ENCODE measurements around the gene WDFY3.

The WDFY3 gene

DNA sequence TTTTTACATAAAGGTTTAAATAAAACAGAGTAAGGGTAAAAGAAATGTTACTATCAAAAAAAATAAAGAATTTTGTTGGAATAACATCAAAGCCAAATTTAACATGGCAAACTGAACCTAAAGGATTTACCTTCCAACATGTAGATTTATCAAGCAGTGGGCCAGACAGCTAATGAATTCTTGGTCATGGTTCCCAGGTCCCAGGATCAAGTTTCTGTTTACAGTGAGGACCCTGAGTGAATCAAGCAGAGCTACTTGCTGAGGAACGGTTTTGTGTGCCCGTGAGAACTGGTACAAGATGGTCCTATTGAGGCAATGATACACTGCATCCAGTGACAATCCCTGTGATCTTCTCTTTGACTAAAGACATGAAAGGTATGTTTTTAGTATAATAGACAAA is 226.4 kb downstream of the WDFY3 start:
- Histone ChIP-seq H3K9ac (no peak overlapping the region), H3K4me1 (no peaks in the 10 kb centered on the region), H2AFZ (no peak overlapping the region), H3K4me3 (ENCODE audit: low read depth, low read length) (no peak overlapping the region), H3K27me3 (ENCODE audit: control insufficient read depth, insufficient read depth, low read length) (no peaks in the 10 kb centered on the region), H3K4me2 (ENCODE audit: low read length) (no peak overlapping the region), H3K9me3 (ENCODE audit: control insufficient read depth, low read length) (no peaks in the 10 kb centered on the region), H3K79me2 (no peaks in the 10 kb centered on the region), H3K36me3 (ENCODE audit: control insufficient read depth, insufficient read depth, low read length) (no peaks in the 10 kb centered on the region), H3K27ac (no peak overlapping the region)
- no peak for TF ChIP-seq CTCF (IDR thresholded peaks at IDR 0.05)

DNA sequence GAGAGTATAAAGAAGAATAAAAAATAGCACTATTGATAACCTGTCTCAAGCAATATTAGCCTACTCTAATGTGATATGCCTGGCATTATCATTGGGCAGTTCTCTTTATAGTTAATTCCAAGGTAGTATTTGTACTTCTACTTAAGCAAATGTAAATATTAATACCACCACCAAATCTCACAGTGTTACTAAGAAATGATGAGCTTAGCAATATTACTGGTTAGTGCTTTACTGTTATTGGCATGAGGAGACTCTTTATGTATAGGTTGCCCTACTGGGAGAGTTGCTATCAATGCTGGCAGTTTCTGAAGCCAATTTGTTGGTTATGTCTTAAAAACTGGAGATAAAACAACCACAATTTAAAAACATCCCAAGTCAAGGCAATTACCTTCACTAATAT is 227.9 kb downstream of the WDFY3 start:
- Histone ChIP-seq H3K27ac (no peak overlapping the region), H3K4me2 (ENCODE audit: low read length) (no peak overlapping the region), H3K9ac (no peak overlapping the region), H3K9me3 (ENCODE audit: control insufficient read depth, low read length) (no peaks in the 10 kb centered on the region), H3K4me3 (ENCODE audit: low read depth, low read length) (no peak overlapping the region), H3K4me1 (no peaks in the 10 kb centered on the region), H3K79me2 (no peaks in the 10 kb centered on the region), H3K27me3 (ENCODE audit: control insufficient read depth, insufficient read depth, low read length) (no peaks in the 10 kb centered on the region), H3K36me3 (ENCODE audit: control insufficient read depth, insufficient read depth, low read length) (no peaks in the 10 kb centered on the region), H2AFZ (no peak overlapping the region)
- TF ChIP-seq CTCF (IDR thresholded peaks at IDR 0.05), result no peak

DNA sequence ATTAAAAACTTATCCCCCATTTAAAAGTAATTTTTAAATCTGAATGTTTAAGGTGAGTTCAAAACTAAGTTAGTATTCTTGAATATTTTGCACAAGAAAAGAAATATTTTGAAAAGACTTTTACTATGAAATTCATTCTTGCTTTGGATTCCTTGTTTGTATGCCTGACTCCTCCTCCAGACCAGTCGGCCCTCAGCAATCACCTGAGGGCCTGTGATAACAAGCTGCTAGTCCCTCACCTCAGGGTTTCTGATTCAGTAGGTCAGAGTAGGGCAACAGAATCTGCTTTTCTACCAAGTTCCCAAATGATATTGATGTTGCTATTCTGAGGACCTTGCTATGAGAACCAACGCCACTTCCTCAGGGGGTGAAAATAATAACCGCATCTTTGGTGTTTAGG is 228.8 kb downstream of the WDFY3 start:
- Histone ChIP-seq H3K27ac (no peak overlapping the region), H3K9ac (no peak overlapping the region), H3K36me3 (ENCODE audit: control insufficient read depth, insufficient read depth, low read length) (no peaks in the 10 kb centered on the region), H3K4me1 (no peaks in the 10 kb centered on the region), H3K4me3 (ENCODE audit: low read depth, low read length) (no peak overlapping the region), H3K79me2 (no peaks in the 10 kb centered on the region), H3K4me2 (ENCODE audit: low read length) (no peak overlapping the region), H2AFZ (no peak overlapping the region), H3K27me3 (ENCODE audit: control insufficient read depth, insufficient read depth, low read length) (no peaks in the 10 kb centered on the region), H3K9me3 (ENCODE audit: control insufficient read depth, low read length) (no peaks in the 10 kb centered on the region)
- TF ChIP-seq CTCF (IDR thresholded peaks at IDR 0.05), result no peak

DNA sequence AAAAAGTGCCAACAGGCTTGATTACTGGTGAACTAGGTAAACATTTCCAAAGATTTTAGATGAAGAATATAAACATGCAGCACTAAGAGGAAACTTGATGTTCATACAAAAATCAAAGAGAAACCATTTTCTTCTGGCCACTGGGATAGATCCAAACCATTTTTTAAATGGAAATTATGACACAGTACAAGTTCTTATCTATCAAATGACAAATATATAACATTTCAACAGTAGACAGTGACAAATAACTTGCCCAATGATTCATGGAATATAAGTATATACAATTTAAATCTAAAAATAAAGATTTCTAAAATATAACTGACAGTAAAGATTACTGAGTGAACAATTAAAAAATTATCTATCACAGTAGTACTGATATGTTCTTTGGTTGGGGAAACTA is 232.5 kb downstream of the WDFY3 start:
- H3K27ac ChIP-seq, result no peak overlapping the region
- H2AFZ ChIP-seq, result no peak overlapping the region
- no peaks in the 10 kb centered on the region for H3K9me3 ChIP-seq (ENCODE audit: control insufficient read depth, low read length)
- no peaks in the 10 kb centered on the region for H3K27me3 ChIP-seq (ENCODE audit: control insufficient read depth, insufficient read depth, low read length)
- no peak overlapping the region for H3K4me2 ChIP-seq (ENCODE audit: low read length)
- TF ChIP-seq CTCF (IDR thresholded peaks at IDR 0.05), result no peak
- H3K79me2 ChIP-seq, result no peaks in the 10 kb centered on the region
- no peaks in the 10 kb centered on the region for H3K4me1 ChIP-seq
- H3K4me3 ChIP-seq (ENCODE audit: low read depth, low read length), result no peak overlapping the region
- H3K9ac ChIP-seq, result no peak overlapping the region
- no peaks in the 10 kb centered on the region for H3K36me3 ChIP-seq (ENCODE audit: control insufficient read depth, insufficient read depth, low read length)

- no peaks in the 10 kb centered on the region for H3K36me3 ChIP-seq (ENCODE audit: control insufficient read depth, insufficient read depth, low read length)
Observed at GRCh38 chr4:84733343-84734033, 233.0 kb downstream of the WDFY3 start.

More at GRCh38 chr4:84733343-84734033, 233.0 kb downstream of the WDFY3 start:
- H3K27ac ChIP-seq, result no peak overlapping the region
- no peaks in the 10 kb centered on the region for H3K27me3 ChIP-seq (ENCODE audit: control insufficient read depth, insufficient read depth, low read length)
- no peak overlapping the region for H3K4me2 ChIP-seq (ENCODE audit: low read length)
- no peak overlapping the region for H3K4me3 ChIP-seq (ENCODE audit: low read depth, low read length)
- no peaks in the 10 kb centered on the region for H3K4me1 ChIP-seq
- TF ChIP-seq CTCF (IDR thresholded peaks at IDR 0.05), result no peak
- no peak overlapping the region for H2AFZ ChIP-seq
- H3K9me3 ChIP-seq (ENCODE audit: control insufficient read depth, low read length), result no peaks in the 10 kb centered on the region
- H3K9ac ChIP-seq, result no peak overlapping the region
- no peaks in the 10 kb centered on the region for H3K79me2 ChIP-seq
